RWPE2 (cell line): ENCODE results near the gene SRSF10.

Source experiments
- ATAC-seq: fragments of 200-7000 bp; cut with Tn5 transposase; 3 replicates; pipeline ENCODE4 v1.9.1; 2021; ENCODE audit warnings: low read depth
- DNase-seq: peaks from one replicate; pipeline ENCODE4 v3.0.0-alpha.2; 2020; ENCODE audit warnings: low spot score
- H3K27ac ChIP-seq: fragments of 450-650 bp; 2 replicates; pipeline ENCODE4 v1.5.1; 2017; ENCODE audit warnings: mild to moderate bottlenecking; ENCODE audit not compliant: poor library complexity, severe bottlenecking
- H3K27me3 ChIP-seq: fragments of 250-450 bp; sonication (Bioruptor Pico); 2 replicates; pipeline ENCODE4 v1.5.1; 2021; ENCODE audit warnings: mild to moderate bottlenecking, moderate library complexity; ENCODE audit not compliant: insufficient read depth, poor library complexity, severe bottlenecking
- H3K36me3 ChIP-seq: fragments of 250-450 bp; sonication (Bioruptor Pico); 2 replicates; pipeline ENCODE4 v1.5.1; 2020; ENCODE audit warnings: low read depth, mild to moderate bottlenecking, moderate library complexity
- H3K4me1 ChIP-seq: fragments of 250-450 bp; sonication (Bioruptor Pico); 2 replicates; pipeline ENCODE4 v1.5.1; 2021; ENCODE audit warnings: mild to moderate bottlenecking, moderate library complexity; ENCODE audit not compliant: insufficient read depth, poor library complexity, severe bottlenecking
- H3K4me3 ChIP-seq: fragments of 250-450 bp; sonication (Bioruptor Pico); 2 replicates; pipeline ENCODE4 v1.5.1; 2021; ENCODE audit warnings: mild to moderate bottlenecking, moderate library complexity; ENCODE audit not compliant: severe bottlenecking
- H3K9me3 ChIP-seq: fragments of 250-450 bp; sonication (Bioruptor Pico); 2 replicates; pipeline ENCODE4 v1.5.1; 2021; ENCODE audit warnings: mild to moderate bottlenecking, moderate library complexity; ENCODE audit not compliant: severe bottlenecking
- TF ChIP-seq, protein P1 (sequence below): fragments of 450-650 bp; IDR thresholded peaks from one replicate; pipeline ENCODE4 v1.5.1; 2017; ENCODE audit warnings: mild to moderate bottlenecking, moderate library complexity; ENCODE audit not compliant: poor library complexity, severe bottlenecking

SRSF10 gene

GRCh38 chr1:23930861-23931490 lies 49.2 kb downstream of the SRSF10 start:
- ATAC-seq (peak; percentile 42; the same call in 2 of the 3 replicates), DNase-seq (no peak)
- Histone ChIP-seq H3K4me1 (peaks cover 9% of the 10 kb centered on the region), H3K27me3 (no peaks in the 10 kb centered on the region), H3K9me3 (no peaks in the 10 kb centered on the region), H3K27ac (peak overlapping the region; percentile 56), H3K4me3 (no peak overlapping the region), H3K36me3 (no peaks in the 10 kb centered on the region)
- TF ChIP-seq, protein P1, sequence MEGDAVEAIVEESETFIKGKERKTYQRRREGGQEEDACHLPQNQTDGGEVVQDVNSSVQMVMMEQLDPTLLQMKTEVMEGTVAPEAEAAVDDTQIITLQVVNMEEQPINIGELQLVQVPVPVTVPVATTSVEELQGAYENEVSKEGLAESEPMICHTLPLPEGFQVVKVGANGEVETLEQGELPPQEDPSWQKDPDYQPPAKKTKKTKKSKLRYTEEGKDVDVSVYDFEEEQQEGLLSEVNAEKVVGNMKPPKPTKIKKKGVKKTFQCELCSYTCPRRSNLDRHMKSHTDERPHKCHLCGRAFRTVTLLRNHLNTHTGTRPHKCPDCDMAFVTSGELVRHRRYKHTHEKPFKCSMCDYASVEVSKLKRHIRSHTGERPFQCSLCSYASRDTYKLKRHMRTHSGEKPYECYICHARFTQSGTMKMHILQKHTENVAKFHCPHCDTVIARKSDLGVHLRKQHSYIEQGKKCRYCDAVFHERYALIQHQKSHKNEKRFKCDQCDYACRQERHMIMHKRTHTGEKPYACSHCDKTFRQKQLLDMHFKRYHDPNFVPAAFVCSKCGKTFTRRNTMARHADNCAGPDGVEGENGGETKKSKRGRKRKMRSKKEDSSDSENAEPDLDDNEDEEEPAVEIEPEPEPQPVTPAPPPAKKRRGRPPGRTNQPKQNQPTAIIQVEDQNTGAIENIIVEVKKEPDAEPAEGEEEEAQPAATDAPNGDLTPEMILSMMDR = no peak

- TF ChIP-seq, protein P1 = no peak
- peaks cover 9% of the 10 kb centered on the region for H3K4me1 ChIP-seq
These were observed 49.9 kb downstream of the SRSF10 start for GRCh38 chr1:23930270-23930669.

GRCh38 chr1:23928789-23929188 lies 51.3 kb downstream of the SRSF10 start:
- DNase-seq = no peak
- Histone ChIP-seq H3K4me3 (no peak overlapping the region), H3K4me1 (peaks cover 9% of the 10 kb centered on the region), H3K27me3 (no peaks in the 10 kb centered on the region), H3K36me3 (no peaks in the 10 kb centered on the region), H3K27ac (no peak overlapping the region), H3K9me3 (no peaks in the 10 kb centered on the region)
- TF ChIP-seq, protein P1 = no peak
- no peak for ATAC-seq

More at GRCh38 chr1:23930270-23930669, 49.9 kb downstream of the SRSF10 start:
- no peaks in the 10 kb centered on the region for H3K36me3 ChIP-seq
- DNase-seq (no peak), ATAC-seq (no peak)
- H3K9me3 ChIP-seq = no peaks in the 10 kb centered on the region
- H3K27ac ChIP-seq = peak overlapping the region; percentile 56
- no peak overlapping the region for H3K4me3 ChIP-seq
- H3K27me3 ChIP-seq = no peaks in the 10 kb centered on the region

DNA sequence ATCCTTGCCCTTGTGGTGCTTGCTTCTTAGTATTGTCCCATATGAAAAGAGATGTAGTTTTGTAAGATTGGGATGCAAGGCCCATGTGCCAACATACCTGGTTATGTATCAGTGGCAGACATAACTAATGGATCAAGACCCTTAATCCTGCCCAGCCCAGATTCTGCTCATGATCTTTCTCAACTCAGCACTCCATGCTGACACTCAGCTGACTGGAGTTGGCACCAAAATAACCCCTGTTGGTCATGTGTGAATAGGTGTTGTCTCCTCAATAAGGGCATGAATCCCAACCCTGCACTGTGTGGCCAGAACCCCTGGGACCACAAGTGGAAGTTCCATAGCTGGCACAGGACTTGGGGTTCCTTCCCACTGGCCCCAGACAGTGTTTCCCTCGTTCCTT lies 53.0 kb downstream of the SRSF10 start:
- Histone ChIP-seq H3K27ac (no peak overlapping the region), H3K36me3 (no peaks in the 10 kb centered on the region), H3K9me3 (no peaks in the 10 kb centered on the region), H3K4me1 (peaks cover 9% of the 10 kb centered on the region), H3K27me3 (no peaks in the 10 kb centered on the region), H3K4me3 (no peak overlapping the region)
- TF ChIP-seq, protein P1 = no peak
- DNase-seq = no peak
- no peak for ATAC-seq

GRCh38 chr1:23925279-23925678 lies 54.8 kb downstream of the SRSF10 start:
- no peaks in the 10 kb centered on the region for H3K27me3 ChIP-seq
- no peaks in the 10 kb centered on the region for H3K9me3 ChIP-seq
- H3K4me3 ChIP-seq = no peak overlapping the region
- no peaks in the 10 kb centered on the region for H3K36me3 ChIP-seq
- ATAC-seq = no peak
- H3K4me1 ChIP-seq = no peaks in the 10 kb centered on the region
- TF ChIP-seq, protein P1 = no peak
- DNase-seq = no peak
- no peak overlapping the region for H3K27ac ChIP-seq
